Measurements from ENCODE around the gene VPS33A. TPM values are rescaled to one million over a fixed set of nuclear protein-coding genes. Genes with fewer than 3 reads are reported as not detected.

The VPS33A gene
- total and polyA plus RNA-seq, 7 donors: 10.3 to 33.6 (median 17.1) TPM

- 97 to 98% (median 97%) methylated on average over 6 of the region's 6 CpGs for WGBS, 3 donors
- intact Hi-C loops (cut with DNase I): loop anchor here in 1 of 2 donors (10.0 kb wide), 1 partner anchor 277 kb away; no protein-coding TSS in a partner anchor
- DNase-seq: no peak
- Histone ChIP-seq H3K9me3 (no peaks in the 10 kb centered on the region), H3K27ac (no peak overlapping the region), H3K36me3 (ENCODE audit: insufficient read depth in 1 of 2, low read depth in 1 of 2) (peaks cover 0 to 3% of the 10 kb centered on the region in 2 donors), H3K27me3 (ENCODE audit: insufficient read depth in 3 of 3, low read length in 2 of 3) (peaks cover 0 to 52% (median 23%) of the 10 kb centered on the region in 3 donors), H3K4me1 (peaks cover 7% of the 10 kb centered on the region), H3K4me3 (no peak overlapping the region)
- TF ChIP-seq CTCF (IDR thresholded peaks at IDR 0.05): no peak
- ATAC-seq: no peak
These were observed 64.3 kb downstream of the VPS33A start for GRCh38 chr12:122202017-122202416.

- intact Hi-C loops (cut with DNase I): loop anchor here in 1 of 2 donors (10.0 kb wide), 1 partner anchor 277 kb away; no protein-coding TSS in a partner anchor
- Histone ChIP-seq H3K9me3 (no peaks in the 10 kb centered on the region), H3K27me3 (ENCODE audit: insufficient read depth in 3 of 3, low read length in 2 of 3) (peaks cover 0 to 52% (median 23%) of the 10 kb centered on the region in 3 donors), H3K36me3 (ENCODE audit: insufficient read depth in 1 of 2, low read depth in 1 of 2) (no peaks in the 10 kb centered on the region), H3K4me1 (peaks cover 7% of the 10 kb centered on the region), H3K4me3 (no peak overlapping the region), H3K27ac (no peak overlapping the region)
- DNase-seq (no peak), ATAC-seq (no peak)
- no peak for TF ChIP-seq CTCF (IDR thresholded peaks at IDR 0.05)
- 83 to 98% (median 89%) methylated on average over 5 of the region's 5 CpGs for WGBS, 3 donors
These were observed 64.9 kb downstream of the VPS33A start for GRCh38 chr12:122201381-122201780.

GRCh38 chr12:122200541-122201175 is 65.6 kb downstream of the VPS33A start:
- Histone ChIP-seq H3K36me3 (ENCODE audit: insufficient read depth in 1 of 2, low read depth in 1 of 2) (no peaks in the 10 kb centered on the region), H3K27ac (no peak overlapping the region), H3K4me1 (peaks cover 7% of the 10 kb centered on the region), H3K4me3 (no peak overlapping the region), H3K27me3 (ENCODE audit: insufficient read depth in 3 of 3, low read length in 2 of 3) (peaks cover 0 to 52% (median 23%) of the 10 kb centered on the region in 3 donors), H3K9me3 (no peaks in the 10 kb centered on the region)
- ATAC-seq (no peak), DNase-seq (no peak)
- 70 to 74% (median 70%) methylated on average over 23 to 24 of the region's 24 CpGs for WGBS, 3 donors
- TF ChIP-seq CTCF (IDR thresholded peaks at IDR 0.05): no peak
- intact Hi-C loops (cut with DNase I): loop anchor here in 1 of 2 donors (10.0 kb wide), 1 partner anchor 276 kb away; no protein-coding TSS in a partner anchor

GRCh38 chr12:122199484-122200355 is 66.6 kb downstream of the VPS33A start:
- Histone ChIP-seq H3K9me3 (no peaks in the 10 kb centered on the region), H3K36me3 (ENCODE audit: insufficient read depth in 1 of 2, low read depth in 1 of 2) (no peaks in the 10 kb centered on the region), H3K27ac (no peak overlapping the region), H3K4me3 (no peak overlapping the region), H3K27me3 (ENCODE audit: insufficient read depth in 3 of 3, low read length in 2 of 3) (peaks cover 0 to 43% (median 18%) of the 10 kb centered on the region in 3 donors), H3K4me1 (peaks cover 7% of the 10 kb centered on the region)
- 86 to 88% (median 86%) methylated on average over 29 of the region's 29 CpGs for WGBS, 3 donors
- ATAC-seq (no peak), DNase-seq (no peak)
- intact Hi-C loops (cut with DNase I): loop anchor here (5.0 to 10.0 kb wide), 2 partner anchors 142 to 275 kb away; no protein-coding TSS in a partner anchor
- TF ChIP-seq CTCF (IDR thresholded peaks at IDR 0.05): no peak
